Breast epithelium (tissue), 4 donors: ENCODE results near the gene SDR9C7. TPM values are rescaled to one million over a fixed set of nuclear protein-coding genes. Genes with fewer than 3 reads are reported as not detected.
"Not testable (repeated sequence)": the region's sequence is repeated elsewhere in the genome, so short reads cannot be mapped to it uniquely, and the experiment has no call there.

Experiments used
- DNase-seq, 2 donors: peaks; one replicate each; pipeline ENCODE4 v3.0.0-alpha.2; 2019; ENCODE audit warnings: low spot score in 2 of 2
- H3K27ac ChIP-seq, 2 donors: fragments of 200-600 bp; sonication (generic) in 1 of 2; one replicate each; pipeline ENCODE4 v1.5.1; 2016 to 2019; ENCODE audit warnings: mild to moderate bottlenecking in 1 of 2
- H3K27me3 ChIP-seq, 2 donors: fragments of 200-600 bp; sonication (generic) in 1 of 2; one replicate each; pipeline versions ENCODE4 v1.5.1 to v1.6.0; 2017 to 2019; ENCODE audit warnings: control low read depth in 1 of 2, mild to moderate bottlenecking in 1 of 2
- H3K36me3 ChIP-seq: fragments of 200-600 bp; one replicate; pipeline ENCODE4 v1.5.1; 2019
- H3K4me1 ChIP-seq, 2 donors: fragments of 200-600 bp; sonication (generic); one replicate each; pipeline ENCODE4 v1.5.1; 2016 to 2019; ENCODE audit warnings: control low read depth in 1 of 2
- H3K4me3 ChIP-seq, 3 donors: fragments of 200-600 bp; sonication (generic); 1 replicate in 2 of 3; 2 replicates in 1 of 3; pipeline ENCODE4 v1.5.1; 2016 to 2019; ENCODE audit warnings: mild to moderate bottlenecking in 3 of 3, moderate library complexity in 2 of 3
- H3K9me3 ChIP-seq, 2 donors: fragments of 200-600 bp; sonication (generic) in 1 of 2; one replicate each; pipeline ENCODE4 v1.5.1; 2016 to 2019; ENCODE audit warnings: control low read depth in 1 of 2
- CTCF ChIP-seq, 3 donors: fragments of 450-650 bp; IDR thresholded peaks; one replicate each; pipeline ENCODE4 v1.5.1; 2016 to 2017; ENCODE audit warnings: antibody characterized with exemption in 3 of 3, mild to moderate bottlenecking in 3 of 3, moderate library complexity in 3 of 3
- POLR2A ChIP-seq: fragments of 450-650 bp; IDR thresholded peaks from one replicate; pipeline ENCODE4 v1.6.1; 2016; ENCODE audit warnings: antibody characterized with exemption, mild to moderate bottlenecking, moderate library complexity
- POLR2AphosphoS5 ChIP-seq, 3 donors: sonication (generic); formaldehyde crosslinking; IDR thresholded peaks; one replicate each; pipeline ENCODE4 v1.6.1; 2017; ENCODE audit warnings: antibody characterized with exemption in 3 of 3
- intact Hi-C: fragments of 100-400 bp; cut with DNase I; formaldehyde crosslinking; loops from one replicate; pipeline ENCODE4 v1.15.1; 2023; ENCODE audit warnings: low total_unique reads
- total RNA-seq, 3 donors: library from RNA; depleted of rRNA; stranded (reverse); fragments of >200 nt; gene quantifications; one replicate each; pipeline ENCODE4 v1.1.0, GENCODE V29; 2016

SDR9C7 gene
- total RNA-seq, 3 donors from 2014 or later = not detected

GRCh38 chr12:56884421-56884820, 49.8 kb downstream of the SDR9C7 start:
- Histone ChIP-seq H3K36me3 (no peaks in the 10 kb centered on the region), H3K4me1 (no peaks in the 10 kb centered on the region), H3K4me3 (no peak overlapping the region), H3K27ac (no peak overlapping the region), H3K27me3 (no peaks in the 10 kb centered on the region), H3K9me3 (peaks cover 8 to 10% of the 10 kb centered on the region in 2 donors)
- TF ChIP-seq POLR2A = no peak
- no peak for TF ChIP-seq POLR2AphosphoS5 (IDR thresholded peaks at IDR 0.05)
- TF ChIP-seq CTCF (IDR thresholded peaks at IDR 0.05) = no peak
- DNase-seq = no peak
- intact Hi-C loops = no loop called here

- H3K27me3 ChIP-seq, H3K27ac ChIP-seq, H3K36me3 ChIP-seq, H3K4me1 ChIP-seq, intact Hi-C loops, H3K9me3 ChIP-seq, H3K4me3 ChIP-seq, DNase-seq: not testable (repeated sequence)
Measured at GRCh38 chr12:56882407-56882806, 51.8 kb downstream of the SDR9C7 start.

- peaks cover 5 to 10% of the 10 kb centered on the region in 2 donors for H3K9me3 ChIP-seq
- no peak overlapping the region for H3K27ac ChIP-seq
- no peak for DNase-seq
- H3K36me3 ChIP-seq = no peaks in the 10 kb centered on the region
- no peaks in the 10 kb centered on the region for H3K4me1 ChIP-seq
- intact Hi-C loops = no loop called here
- no peak overlapping the region for H3K4me3 ChIP-seq
- TF ChIP-seq POLR2A = no peak
- TF ChIP-seq CTCF (IDR thresholded peaks at IDR 0.05) = no peak
- TF ChIP-seq POLR2AphosphoS5 (IDR thresholded peaks at IDR 0.05) = no peak
- no peaks in the 10 kb centered on the region for H3K27me3 ChIP-seq
Measured at GRCh38 chr12:56880125-56880992, 53.8 kb downstream of the SDR9C7 start.

GRCh38 chr12:56879240-56880124, 54.7 kb downstream of the SDR9C7 start:
- H3K9me3 ChIP-seq, H3K27me3 ChIP-seq, H3K4me3 ChIP-seq, H3K27ac ChIP-seq, intact Hi-C loops, DNase-seq, H3K36me3 ChIP-seq, H3K4me1 ChIP-seq: not testable (repeated sequence)

- peaks cover 5 to 10% of the 10 kb centered on the region in 2 donors for H3K9me3 ChIP-seq
- no peak for DNase-seq
- H3K4me3 ChIP-seq = no peak overlapping the region
- H3K27ac ChIP-seq = no peak overlapping the region
- no peaks in the 10 kb centered on the region for H3K27me3 ChIP-seq
- no peaks in the 10 kb centered on the region for H3K4me1 ChIP-seq
- H3K36me3 ChIP-seq = no peaks in the 10 kb centered on the region
- TF ChIP-seq CTCF (IDR thresholded peaks at IDR 0.05) (no peak), POLR2AphosphoS5 (IDR thresholded peaks at IDR 0.05) (no peak), POLR2A (no peak)
- intact Hi-C loops = no loop called here
Measured at GRCh38 chr12:56878010-56878339, 56.2 kb downstream of the SDR9C7 start.
